OCI-LY7 (cell line): ENCODE data around the gene ECI2.

Source experiments
- CTCF ChIP-seq: fragments of 200-600 bp; sonication (generic); conservative IDR thresholded peaks from 2 replicates; pipeline ENCODE4 v1.5.1; 2014; ENCODE audit warnings: mild to moderate bottlenecking, antibody characterized with exemption, low read length, moderate library complexity, mixed read lengths
- EZH2phosphoT487 ChIP-seq: fragments of 200-600 bp; sonication (generic); IDR thresholded peaks from 2 replicates; pipeline ENCODE4 v1.6.1; 2018; ENCODE audit warnings: low read depth, borderline replicate concordance, mild to moderate bottlenecking, mixed run types, antibody characterized with exemption, low read length, moderate library complexity, mixed read lengths

- TF ChIP-seq CTCF (no peak), EZH2phosphoT487 (no peak)
Measured at GRCh38 chr6:4067673-4068072, 67.7 kb downstream of the ECI2 start.
